Stomach (tissue), 9 donors: ENCODE measurements around the gene SAP30L. TPM values are rescaled to one million over a fixed set of nuclear protein-coding genes. Genes with fewer than 3 reads are reported as not detected.

Experiments used
- DNase-seq, 2 donors: peaks; one replicate each; pipeline versions ENCODE4 v3.0.0 to v3.0.0-alpha.2; 2013 to 2019
- H3K27ac ChIP-seq, 5 donors: fragments of 200-600 bp in 4 of 5; sonication (generic) in 4 of 5; one replicate each; pipeline ENCODE4 v1.5.1; 2013 to 2019; ENCODE audit warnings: mild to moderate bottlenecking in 1 of 5, moderate library complexity in 1 of 5
- H3K27me3 ChIP-seq, 3 donors: fragments of 200-600 bp; sonication (generic); one replicate each; pipeline ENCODE4 v1.5.1; 2017 to 2019; ENCODE audit warnings: mixed run types in 1 of 3
- H3K36me3 ChIP-seq, 4 donors: fragments of 200-600 bp; sonication (generic); 1 replicate in 3 of 4; 2 replicates in 1 of 4; pipeline ENCODE4 v1.5.1; 2016 to 2019
- H3K4me1 ChIP-seq, 4 donors: fragments of 200-600 bp; sonication (generic); one replicate each; pipeline ENCODE4 v1.5.1; 2016 to 2019
- H3K4me3 ChIP-seq, 4 donors: fragments of 200-600 bp; sonication (generic) in 3 of 4; one replicate each; pipeline ENCODE4 v1.5.1; 2016 to 2019; ENCODE audit warnings: mild to moderate bottlenecking in 1 of 4
- H3K9me3 ChIP-seq, 4 donors: fragments of 200-600 bp; sonication (generic); one replicate each; pipeline ENCODE4 v1.5.1; 2016 to 2019
- EP300 ChIP-seq: sonication (generic); formaldehyde crosslinking; IDR thresholded peaks from one replicate; pipeline ENCODE4 v1.6.1; 2017; ENCODE audit warnings: antibody characterized with exemption
- POLR2A ChIP-seq, 4 donors: fragments of 450-650 bp; IDR thresholded peaks; one replicate each; pipeline ENCODE4 v1.6.1; 2016; ENCODE audit warnings: antibody characterized with exemption in 4 of 4, control low read depth in 2 of 4, mild to moderate bottlenecking in 1 of 4, moderate library complexity in 1 of 4
- POLR2AphosphoS5 ChIP-seq, 3 donors: sonication (generic); formaldehyde crosslinking; IDR thresholded peaks; one replicate each; pipeline ENCODE4 v1.6.1; 2016; ENCODE audit warnings: antibody characterized with exemption in 3 of 3
- WGBS, 5 donors: extraction: QIAGEN DNeasy Blood & Tissue Kit in 3 of 5; methylation state at CpG; one replicate each; pipeline versions ENCODE4 v1.1.5 to v1.1.7; 2013 to 2018; 5-methylcytosine and 5-hydroxymethylcytosine counted together
- intact Hi-C: fragments of 100-400 bp; cut with DNase I; formaldehyde crosslinking; loops from one replicate; pipeline ENCODE4 v1.15.1; 2023; ENCODE audit warnings: low total_unique reads
- polyA plus RNA-seq, 3 donors: library from polyadenylated mRNA; stranded (reverse); fragments of 200-250 nt; gene quantifications; one replicate each; pipeline ENCODE4 v1.2.3, GENCODE V29; 2013
- total RNA-seq, 5 donors: library from RNA; depleted of rRNA; stranded (reverse); fragments of >200 nt; gene quantifications; one replicate each; pipeline versions ENCODE4 v1.1.0 to v1.2.3, GENCODE V29; 2014 to 2016
- TF ChIP-seq, protein P1 (sequence below), 7 experiments: fragments of 450-650 bp in 4 of 7; fragments of 200-600 bp in 3 of 7; sonication (generic) in 3 of 7; IDR thresholded peaks; one replicate each; pipeline ENCODE4 v1.5.1; 2016 to 2019; ENCODE audit warnings: antibody characterized with exemption in 7 of 7, control low read depth in 2 of 7, mild to moderate bottlenecking in 1 of 7
- donor health status: healthy with polysubstance abuse.
- donor health status: Bipolar disorder and iron deficiency.
- donor health status: healthy.

Gene SAP30L
- total and polyA plus RNA-seq, 8 donors, result 13.9 to 51.0 (median 21.4) TPM

DNA sequence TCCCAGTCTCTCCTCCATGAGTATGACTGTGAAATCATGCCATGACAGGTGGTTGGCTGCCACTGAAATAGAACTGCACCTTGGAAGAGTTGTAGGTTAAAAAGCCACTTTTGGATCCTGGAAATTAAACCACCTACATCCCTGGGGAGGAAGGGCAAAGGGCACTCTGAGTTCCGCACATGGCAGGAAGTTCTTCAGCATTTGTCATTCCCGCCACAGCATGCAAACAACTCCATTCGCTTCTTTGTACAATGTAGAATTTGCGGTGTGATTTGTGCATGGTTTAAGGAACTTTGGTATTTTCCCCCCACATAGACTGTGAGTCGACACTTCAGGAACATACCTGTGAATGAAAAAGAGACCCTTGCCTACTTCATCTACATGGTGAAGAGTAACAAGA is 9.8 kb downstream of the SAP30L start:
- Histone ChIP-seq H3K36me3 (peaks cover 52 to 96% (median 92%) of the 10 kb centered on the region in 4 donors), H3K9me3 (no peaks in the 10 kb centered on the region), H3K27me3 (no peaks in the 10 kb centered on the region), H3K4me1 (no peaks in the 10 kb centered on the region), H3K4me3 (no peak overlapping the region), H3K27ac (no peak overlapping the region)
- no peak for DNase-seq
- intact Hi-C loops, result no loop called here
- TF ChIP-seq, protein P1, sequence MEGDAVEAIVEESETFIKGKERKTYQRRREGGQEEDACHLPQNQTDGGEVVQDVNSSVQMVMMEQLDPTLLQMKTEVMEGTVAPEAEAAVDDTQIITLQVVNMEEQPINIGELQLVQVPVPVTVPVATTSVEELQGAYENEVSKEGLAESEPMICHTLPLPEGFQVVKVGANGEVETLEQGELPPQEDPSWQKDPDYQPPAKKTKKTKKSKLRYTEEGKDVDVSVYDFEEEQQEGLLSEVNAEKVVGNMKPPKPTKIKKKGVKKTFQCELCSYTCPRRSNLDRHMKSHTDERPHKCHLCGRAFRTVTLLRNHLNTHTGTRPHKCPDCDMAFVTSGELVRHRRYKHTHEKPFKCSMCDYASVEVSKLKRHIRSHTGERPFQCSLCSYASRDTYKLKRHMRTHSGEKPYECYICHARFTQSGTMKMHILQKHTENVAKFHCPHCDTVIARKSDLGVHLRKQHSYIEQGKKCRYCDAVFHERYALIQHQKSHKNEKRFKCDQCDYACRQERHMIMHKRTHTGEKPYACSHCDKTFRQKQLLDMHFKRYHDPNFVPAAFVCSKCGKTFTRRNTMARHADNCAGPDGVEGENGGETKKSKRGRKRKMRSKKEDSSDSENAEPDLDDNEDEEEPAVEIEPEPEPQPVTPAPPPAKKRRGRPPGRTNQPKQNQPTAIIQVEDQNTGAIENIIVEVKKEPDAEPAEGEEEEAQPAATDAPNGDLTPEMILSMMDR (IDR thresholded peaks at IDR 0.05), result no peak
- TF ChIP-seq POLR2A (IDR thresholded peaks at IDR 0.05), result no peak
- no peak for TF ChIP-seq EP300
- no peak for TF ChIP-seq POLR2AphosphoS5 (IDR thresholded peaks at IDR 0.05)
- WGBS, 5 donors, result 81 to 94% (median 88%) methylated on average over 5 of the region's 5 CpGs

DNA sequence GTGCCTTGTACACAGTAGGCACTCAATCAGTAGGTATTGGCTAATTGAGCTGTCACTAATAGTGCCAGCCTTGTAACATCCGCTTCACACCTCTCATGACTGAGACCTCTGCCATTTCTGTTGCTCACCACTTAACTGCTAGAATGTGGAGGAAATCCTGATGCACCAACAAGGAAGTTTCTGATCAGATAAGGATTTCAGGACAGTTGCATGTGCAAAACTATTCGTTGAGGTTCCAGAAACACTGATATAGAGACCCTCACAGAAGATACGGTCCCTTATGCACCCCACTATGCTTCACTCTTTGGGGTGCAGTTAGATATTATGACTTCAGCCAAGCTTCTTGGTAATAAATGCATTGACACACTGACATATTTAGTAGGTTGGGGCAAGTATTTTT is 10.7 kb downstream of the SAP30L start:
- no peak overlapping the region for H3K27ac ChIP-seq
- no peaks in the 10 kb centered on the region for H3K4me1 ChIP-seq
- TF ChIP-seq POLR2A (IDR thresholded peaks at IDR 0.05) (no peak), EP300 (no peak), POLR2AphosphoS5 (IDR thresholded peaks at IDR 0.05) (no peak)
- TF ChIP-seq, protein P1 (IDR thresholded peaks at IDR 0.05), result no peak
- WGBS, 5 donors, result 82 to 98% (median 91%) methylated on average over 3 of the region's 3 CpGs
- intact Hi-C loops, result no loop called here
- no peaks in the 10 kb centered on the region for H3K27me3 ChIP-seq
- no peaks in the 10 kb centered on the region for H3K9me3 ChIP-seq
- no peak for DNase-seq
- peaks cover 47 to 96% (median 87%) of the 10 kb centered on the region in 4 donors for H3K36me3 ChIP-seq
- no peak overlapping the region for H3K4me3 ChIP-seq

DNA sequence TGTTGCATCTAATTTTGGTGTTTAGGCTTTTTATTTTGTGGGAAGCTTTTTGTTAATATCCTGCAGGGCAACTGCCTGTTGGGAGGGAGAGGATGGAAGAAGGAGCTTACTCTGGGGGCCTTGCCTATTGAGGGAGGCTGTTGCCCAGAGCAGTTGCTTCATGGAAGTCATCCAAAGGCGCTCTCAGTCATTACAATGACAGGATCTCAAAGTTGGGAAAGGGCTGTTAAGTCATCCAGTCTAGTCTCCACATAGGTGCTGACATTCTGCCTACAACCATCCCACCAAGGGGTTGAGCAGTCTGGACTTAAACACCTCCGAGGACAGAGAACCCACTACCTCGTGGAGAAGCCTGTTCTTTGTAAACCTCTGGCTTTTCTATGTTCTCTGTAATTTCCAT is 13.2 kb downstream of the SAP30L start:
- intact Hi-C loops, result no loop called here
- Histone ChIP-seq H3K27ac (no peak overlapping the region), H3K4me1 (no peaks in the 10 kb centered on the region), H3K36me3 (peaks cover 28 to 88% (median 65%) of the 10 kb centered on the region in 4 donors), H3K4me3 (no peak overlapping the region), H3K27me3 (no peaks in the 10 kb centered on the region), H3K9me3 (no peaks in the 10 kb centered on the region)
- TF ChIP-seq EP300 (no peak), POLR2A (IDR thresholded peaks at IDR 0.05) (no peak), POLR2AphosphoS5 (IDR thresholded peaks at IDR 0.05) (no peak)
- TF ChIP-seq, protein P1 (IDR thresholded peaks at IDR 0.05), result no peak
- no peak for DNase-seq
- WGBS, 5 donors, result 72 to 81% (median 79%) methylated on average over 3 of the region's 3 CpGs

DNA sequence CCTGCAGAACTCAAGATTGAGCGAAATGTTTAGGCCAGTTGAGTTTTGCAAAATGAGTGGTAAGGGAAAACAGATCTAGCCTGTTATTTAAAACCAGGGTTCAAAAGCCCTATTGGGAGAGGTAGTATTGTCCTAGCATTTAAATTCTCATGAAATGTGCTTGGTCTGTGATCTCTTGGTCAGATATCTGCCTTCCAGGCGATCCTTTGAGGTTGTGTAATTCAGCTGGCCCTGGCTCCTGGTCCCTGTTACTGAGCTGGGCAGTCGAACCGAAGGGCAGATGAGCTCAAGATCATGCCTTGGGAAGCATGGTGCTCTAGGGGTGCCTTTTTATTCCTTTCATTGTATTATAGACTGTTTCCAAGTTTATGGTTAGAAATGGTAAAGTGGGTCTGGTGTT is 14.4 kb downstream of the SAP30L start:
- no peak overlapping the region for H3K4me3 ChIP-seq
- H3K27me3 ChIP-seq, result no peaks in the 10 kb centered on the region
- H3K9me3 ChIP-seq, result no peaks in the 10 kb centered on the region
- H3K36me3 ChIP-seq, result peaks cover 16 to 76% (median 54%) of the 10 kb centered on the region in 4 donors
- no peak for DNase-seq
- WGBS, 5 donors, result 94 to 99% (median 96%) methylated on average over 4 of the region's 4 CpGs
- intact Hi-C loops, result loop anchor here (10.0 kb wide), 1 partner anchor 145 kb away; no protein-coding TSS in a partner anchor
- H3K4me1 ChIP-seq, result no peaks in the 10 kb centered on the region
- TF ChIP-seq EP300 (no peak), POLR2AphosphoS5 (IDR thresholded peaks at IDR 0.05) (no peak), POLR2A (IDR thresholded peaks at IDR 0.05) (no peak)
- TF ChIP-seq, protein P1 (IDR thresholded peaks at IDR 0.05), result no peak
- H3K27ac ChIP-seq, result no peak overlapping the region
